OCI-LY7 (cell line): ENCODE measurements around the gene LRBA.

Source experiments
- EZH2phosphoT487 ChIP-seq: fragments of 200-600 bp; sonication (generic); IDR thresholded peaks from 2 replicates; pipeline ENCODE4 v1.6.1; 2018; ENCODE audit warnings: low read depth, borderline replicate concordance, mild to moderate bottlenecking, mixed run types, antibody characterized with exemption, low read length, moderate library complexity, mixed read lengths
- TF ChIP-seq, protein P1 (sequence below): fragments of 200-600 bp; sonication (generic); conservative IDR thresholded peaks from 2 replicates; pipeline ENCODE4 v1.5.1; 2014; ENCODE audit warnings: mild to moderate bottlenecking, antibody characterized with exemption, low read length, moderate library complexity, mixed read lengths

DNA sequence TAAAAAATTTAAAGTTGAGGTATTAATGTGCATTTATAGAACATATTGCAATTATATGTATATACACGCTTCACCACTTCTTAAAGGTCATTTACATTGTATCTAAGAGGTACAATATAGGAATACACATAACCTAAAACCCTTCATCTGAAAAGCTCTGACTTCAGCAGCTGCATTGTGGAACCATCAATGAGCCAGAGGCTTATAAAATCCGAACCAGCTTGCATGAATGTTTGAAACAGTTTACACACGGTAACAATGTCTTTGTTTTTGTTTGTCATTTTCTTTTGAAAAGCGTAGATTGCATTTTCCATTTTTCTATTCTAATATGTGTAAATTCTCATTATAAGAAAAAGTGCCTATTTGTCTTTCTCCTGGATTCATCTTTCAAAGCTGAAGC, 715.3 kb downstream of the LRBA start:
- TF ChIP-seq, protein P1, sequence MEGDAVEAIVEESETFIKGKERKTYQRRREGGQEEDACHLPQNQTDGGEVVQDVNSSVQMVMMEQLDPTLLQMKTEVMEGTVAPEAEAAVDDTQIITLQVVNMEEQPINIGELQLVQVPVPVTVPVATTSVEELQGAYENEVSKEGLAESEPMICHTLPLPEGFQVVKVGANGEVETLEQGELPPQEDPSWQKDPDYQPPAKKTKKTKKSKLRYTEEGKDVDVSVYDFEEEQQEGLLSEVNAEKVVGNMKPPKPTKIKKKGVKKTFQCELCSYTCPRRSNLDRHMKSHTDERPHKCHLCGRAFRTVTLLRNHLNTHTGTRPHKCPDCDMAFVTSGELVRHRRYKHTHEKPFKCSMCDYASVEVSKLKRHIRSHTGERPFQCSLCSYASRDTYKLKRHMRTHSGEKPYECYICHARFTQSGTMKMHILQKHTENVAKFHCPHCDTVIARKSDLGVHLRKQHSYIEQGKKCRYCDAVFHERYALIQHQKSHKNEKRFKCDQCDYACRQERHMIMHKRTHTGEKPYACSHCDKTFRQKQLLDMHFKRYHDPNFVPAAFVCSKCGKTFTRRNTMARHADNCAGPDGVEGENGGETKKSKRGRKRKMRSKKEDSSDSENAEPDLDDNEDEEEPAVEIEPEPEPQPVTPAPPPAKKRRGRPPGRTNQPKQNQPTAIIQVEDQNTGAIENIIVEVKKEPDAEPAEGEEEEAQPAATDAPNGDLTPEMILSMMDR = no peak
- TF ChIP-seq EZH2phosphoT487 = no peak
